ENCODE data around the gene CSHL1.

CSHL1 gene

DNA sequence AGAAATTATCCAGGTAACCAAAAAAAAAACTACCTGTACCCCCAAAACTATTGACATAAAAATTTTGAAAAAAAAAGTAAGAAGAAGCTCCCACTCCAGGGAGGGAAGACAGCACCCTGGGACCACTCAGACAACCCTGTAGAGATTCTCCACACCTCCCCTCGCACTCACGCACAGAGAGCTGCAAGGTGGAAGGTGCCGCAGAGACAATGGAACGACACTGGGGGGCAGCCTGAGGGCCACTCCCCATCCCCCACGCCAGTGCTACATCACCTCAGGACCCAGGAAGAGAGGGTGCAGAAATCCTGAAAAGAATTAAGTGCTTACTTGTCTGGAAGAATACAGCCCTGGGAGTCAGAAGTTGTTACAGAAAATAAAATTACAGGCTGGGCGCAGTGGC is 26.3 kb upstream of the CSHL1 start:
- Histone ChIP-seq H3K36me3 (replicated peaks) (no peaks in the 10 kb centered on the region), H3K27ac (no peak overlapping the region), H3K27me3 (replicated peaks) (no peaks in the 10 kb centered on the region), H3K4me3 (ENCODE audit: low read depth, low read length) (no peak overlapping the region)
- DNase-seq, result no peak
- in situ Hi-C loops (cut with HindIII; ENCODE audit: low pct_ligation_motif_present, low sequenced_read_pairs), result no loop called here
- TF ChIP-seq, protein P1, sequence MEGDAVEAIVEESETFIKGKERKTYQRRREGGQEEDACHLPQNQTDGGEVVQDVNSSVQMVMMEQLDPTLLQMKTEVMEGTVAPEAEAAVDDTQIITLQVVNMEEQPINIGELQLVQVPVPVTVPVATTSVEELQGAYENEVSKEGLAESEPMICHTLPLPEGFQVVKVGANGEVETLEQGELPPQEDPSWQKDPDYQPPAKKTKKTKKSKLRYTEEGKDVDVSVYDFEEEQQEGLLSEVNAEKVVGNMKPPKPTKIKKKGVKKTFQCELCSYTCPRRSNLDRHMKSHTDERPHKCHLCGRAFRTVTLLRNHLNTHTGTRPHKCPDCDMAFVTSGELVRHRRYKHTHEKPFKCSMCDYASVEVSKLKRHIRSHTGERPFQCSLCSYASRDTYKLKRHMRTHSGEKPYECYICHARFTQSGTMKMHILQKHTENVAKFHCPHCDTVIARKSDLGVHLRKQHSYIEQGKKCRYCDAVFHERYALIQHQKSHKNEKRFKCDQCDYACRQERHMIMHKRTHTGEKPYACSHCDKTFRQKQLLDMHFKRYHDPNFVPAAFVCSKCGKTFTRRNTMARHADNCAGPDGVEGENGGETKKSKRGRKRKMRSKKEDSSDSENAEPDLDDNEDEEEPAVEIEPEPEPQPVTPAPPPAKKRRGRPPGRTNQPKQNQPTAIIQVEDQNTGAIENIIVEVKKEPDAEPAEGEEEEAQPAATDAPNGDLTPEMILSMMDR (IDR thresholded peaks at IDR 0.05; ENCODE audit: low read depth, low read length, missing control alignments), result no peak

DNA sequence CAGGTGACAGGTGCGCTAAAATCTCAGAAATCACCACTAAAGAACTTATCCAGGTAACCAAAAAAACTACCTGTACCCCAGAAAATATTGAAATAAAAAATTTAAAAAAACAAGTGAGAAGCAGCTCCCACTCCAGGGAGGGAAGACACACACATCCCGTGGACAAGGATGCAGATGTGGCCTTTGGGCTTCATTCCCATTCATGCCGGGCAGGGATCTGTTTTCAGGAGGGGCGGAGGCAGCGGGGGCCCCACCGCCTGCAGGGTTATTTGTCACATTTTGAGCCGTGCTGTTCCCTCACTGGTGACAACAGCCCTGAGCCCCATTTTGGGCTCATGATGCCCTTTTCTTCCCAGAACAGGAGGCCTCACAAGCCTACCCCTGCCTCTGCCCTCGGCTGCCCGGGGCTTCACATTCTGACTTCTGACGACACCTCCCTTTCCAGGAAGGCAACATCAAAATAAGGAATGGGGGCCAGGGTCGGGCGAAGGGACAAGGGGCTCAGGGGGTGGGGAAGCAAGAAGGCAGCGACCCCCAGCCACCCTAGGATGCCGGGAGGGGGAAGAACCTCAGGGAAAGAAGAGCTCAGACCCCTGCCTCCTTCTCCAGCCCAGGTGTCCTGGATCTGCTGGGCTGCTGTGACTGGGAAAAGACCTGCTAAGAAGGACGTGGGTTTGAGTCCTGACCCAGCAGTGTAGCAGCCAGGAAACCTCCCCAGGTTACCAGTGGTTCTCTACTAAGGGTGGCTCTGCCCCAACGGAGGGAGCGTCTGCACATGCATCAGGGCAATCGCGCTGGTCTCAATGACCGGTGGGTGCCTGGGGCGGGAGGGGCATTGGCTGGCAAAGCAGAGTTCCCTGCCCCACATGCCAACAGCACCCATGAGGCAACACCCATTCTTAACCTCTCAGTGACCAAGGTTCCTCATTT is 23.4 kb upstream of the CSHL1 start:
- H3K4me3 ChIP-seq (ENCODE audit: low read depth, low read length), result no peak overlapping the region
- DNase-seq, result no peak
- H3K27me3 ChIP-seq (replicated peaks), result no peaks in the 10 kb centered on the region
- H3K36me3 ChIP-seq (replicated peaks), result no peaks in the 10 kb centered on the region
- in situ Hi-C loops (cut with HindIII; ENCODE audit: low pct_ligation_motif_present, low sequenced_read_pairs), result no loop called here
- TF ChIP-seq, protein P1 (IDR thresholded peaks at IDR 0.05; ENCODE audit: low read depth, low read length, missing control alignments), result no peak
- no peak overlapping the region for H3K27ac ChIP-seq

DNA sequence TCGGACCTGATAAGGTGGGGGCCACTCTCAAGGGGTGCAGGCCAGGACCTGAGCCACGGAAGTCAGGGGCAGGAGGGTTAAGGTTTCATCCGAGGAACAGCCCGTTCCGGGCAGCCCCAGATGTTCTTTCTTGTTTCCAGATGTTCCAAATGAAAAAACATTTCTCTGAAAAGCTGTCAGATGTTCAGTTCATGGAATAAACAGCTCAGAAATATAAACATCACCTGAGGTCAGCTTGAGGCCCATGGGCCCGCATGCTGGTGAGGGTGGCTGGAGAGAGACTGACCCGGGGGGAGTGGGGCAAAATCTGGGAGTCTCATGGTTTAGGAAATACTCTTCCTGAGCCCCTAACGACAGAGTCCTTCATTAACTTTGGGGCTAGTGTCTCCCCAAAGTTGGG is 22.5 kb upstream of the CSHL1 start:
- no peak overlapping the region for H3K27ac ChIP-seq
- in situ Hi-C loops (cut with HindIII; ENCODE audit: low pct_ligation_motif_present, low sequenced_read_pairs), result no loop called here

DNA sequence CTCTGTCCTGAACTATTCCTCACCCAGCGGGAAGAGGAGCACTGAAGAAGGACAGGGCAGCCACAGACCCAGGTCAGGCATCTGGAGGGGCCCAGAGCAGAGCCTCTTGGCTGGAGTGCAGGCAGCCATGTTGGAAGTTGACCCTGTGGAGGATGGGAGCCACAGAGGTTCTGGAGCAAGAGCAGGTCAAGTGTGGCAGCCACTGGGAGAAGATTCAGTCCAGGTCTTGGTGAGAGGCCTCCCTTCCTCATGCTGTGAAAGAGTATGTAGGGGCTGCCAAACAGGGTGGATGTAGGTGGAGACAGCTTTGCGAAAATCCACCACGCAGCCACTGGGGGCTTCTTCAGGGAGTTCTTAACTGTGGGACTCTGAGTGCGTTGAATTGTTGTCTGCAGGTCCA is 21.7 kb upstream of the CSHL1 start:
- TF ChIP-seq, protein P1 (IDR thresholded peaks at IDR 0.05; ENCODE audit: low read depth, low read length, missing control alignments), result no peak
- Histone ChIP-seq H3K27me3 (replicated peaks) (no peaks in the 10 kb centered on the region), H3K4me3 (ENCODE audit: low read depth, low read length) (no peak overlapping the region), H3K27ac (no peak overlapping the region), H3K36me3 (replicated peaks) (no peaks in the 10 kb centered on the region)
- DNase-seq, result no peak
- in situ Hi-C loops (cut with HindIII; ENCODE audit: low pct_ligation_motif_present, low sequenced_read_pairs), result no loop called here

More for the DNA sequence above, 22.5 kb upstream of the CSHL1 start:
- DNase-seq, result no peak
- Histone ChIP-seq H3K36me3 (replicated peaks) (no peaks in the 10 kb centered on the region), H3K4me3 (ENCODE audit: low read depth, low read length) (no peak overlapping the region), H3K27me3 (replicated peaks) (no peaks in the 10 kb centered on the region)
- TF ChIP-seq, protein P1 (IDR thresholded peaks at IDR 0.05; ENCODE audit: low read depth, low read length, missing control alignments), result no peak

DNA sequence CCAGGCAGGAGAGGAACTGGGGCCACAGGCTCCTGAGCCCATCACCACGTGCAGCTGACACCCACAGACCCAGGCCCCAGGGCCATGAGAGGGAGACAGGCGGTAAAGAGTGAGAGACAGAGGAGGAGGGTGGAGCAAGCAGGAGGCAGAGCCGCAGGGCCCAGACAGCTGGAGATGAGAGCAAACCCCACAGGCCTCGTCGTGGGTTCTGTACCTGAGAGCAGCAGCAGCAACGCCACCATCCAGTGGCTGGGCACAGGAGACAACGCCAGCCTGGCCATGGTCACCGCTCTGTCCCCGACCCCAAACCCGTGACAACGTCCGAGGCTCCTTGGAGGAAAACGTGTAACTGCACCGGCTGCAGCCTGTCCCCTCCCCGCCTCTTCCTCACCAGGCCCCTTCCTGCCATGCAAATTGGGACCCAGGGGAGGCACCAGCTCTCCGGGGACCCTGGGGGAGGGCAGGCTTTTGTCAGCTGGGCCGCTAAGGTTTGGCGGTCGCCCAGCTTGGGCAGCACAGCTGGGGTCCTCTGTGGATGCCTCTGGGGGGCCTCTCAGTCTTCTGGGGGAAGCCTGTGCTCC is 21.0 kb upstream of the CSHL1 start, which contains the start of gene CD79B:
CD79B (minus strand) TSS at position 351 of the 581 bp plus-strand sequence; CDS start at position 281, 70 bp downstream.
- Histone ChIP-seq H3K4me3 (ENCODE audit: low read depth, low read length) (no peak within 1 kb of the TSS), H3K27me3 (replicated peaks) (no peaks in the 10 kb centered on the region), H3K27ac (no peak within 1 kb of the TSS), H3K36me3 (replicated peaks) (no peaks in the 10 kb centered on the region)
- no peak for DNase-seq
- TF ChIP-seq, protein P1 (IDR thresholded peaks at IDR 0.05; ENCODE audit: low read depth, low read length, missing control alignments), result no peak
- in situ Hi-C loops (cut with HindIII; ENCODE audit: low pct_ligation_motif_present, low sequenced_read_pairs), result no loop called here
